NCI-H460 (cell line): Measurements from ENCODE around the gene MADCAM1. TPM values are rescaled to one million over a fixed set of nuclear protein-coding genes. Genes with fewer than 3 reads are reported as not detected.

Source experiments
- DNase-seq: peaks from one replicate; pipeline ENCODE4 v3.0.0-alpha.2; 2016; ENCODE audit warnings: low read depth; ENCODE audit errors: extremely low read depth
- total RNA-seq: library from RNA; depleted of rRNA; stranded (reverse); fragments of >200 nt; shearing (Covaris generic); gene quantifications from 2 replicates; pipeline ENCODE4 v1.2.3, GENCODE V29; 2014

Gene MADCAM1
- total RNA-seq, 1 experiment from 2014 or later: not detected

DNA sequence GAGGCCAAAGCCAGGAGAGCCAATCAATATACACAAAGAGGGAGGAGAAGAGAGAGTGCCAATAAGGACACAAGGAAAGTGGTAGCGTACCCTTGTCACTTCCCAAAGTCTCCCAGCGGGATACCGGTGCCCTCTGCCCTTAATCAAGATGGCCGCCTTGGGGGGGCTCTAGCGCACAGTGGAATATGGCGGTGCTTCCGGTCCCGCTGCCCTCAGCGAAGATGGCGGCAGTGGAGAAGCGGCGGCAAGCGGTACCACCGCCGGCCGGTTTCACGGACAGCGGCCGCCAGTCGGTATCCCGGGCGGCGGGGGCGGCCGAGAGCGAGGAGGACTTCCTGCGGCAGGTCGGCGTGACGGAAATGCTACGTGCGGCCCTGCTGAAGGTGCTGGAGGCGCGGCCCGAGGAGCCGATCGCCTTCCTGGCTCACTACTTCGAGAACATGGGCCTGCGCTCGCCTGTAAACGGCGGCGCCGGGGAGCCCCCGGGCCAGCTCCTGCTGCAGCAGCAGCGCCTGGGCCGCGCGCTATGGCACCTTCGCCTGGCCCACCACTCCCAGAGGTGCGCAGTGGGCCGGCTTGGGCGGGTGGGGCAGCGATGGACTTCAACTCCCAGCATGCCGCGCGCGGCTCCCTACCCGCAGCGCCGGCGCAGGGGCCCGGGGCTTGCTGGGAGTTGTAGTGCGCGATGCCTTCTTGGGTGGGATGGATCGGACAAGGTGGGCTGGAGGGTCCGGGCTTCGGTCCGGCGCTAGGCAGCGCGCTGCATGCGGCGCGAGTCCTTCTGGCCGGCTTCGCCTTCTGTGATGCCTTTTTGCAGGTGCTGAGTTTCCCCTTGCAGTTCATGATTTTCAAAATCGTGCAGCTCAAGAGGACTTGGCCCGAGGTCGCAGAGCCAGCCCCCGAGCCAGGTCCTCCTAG lies 11.3 kb downstream of the MADCAM1 start, which contains the start of gene TPGS1:
TPGS1 (plus strand) TSS at position 212 of the 918 bp plus-strand sequence; CDS start at position 222, 10 bp downstream.
- DNase-seq: peak; percentile 54

DNA sequence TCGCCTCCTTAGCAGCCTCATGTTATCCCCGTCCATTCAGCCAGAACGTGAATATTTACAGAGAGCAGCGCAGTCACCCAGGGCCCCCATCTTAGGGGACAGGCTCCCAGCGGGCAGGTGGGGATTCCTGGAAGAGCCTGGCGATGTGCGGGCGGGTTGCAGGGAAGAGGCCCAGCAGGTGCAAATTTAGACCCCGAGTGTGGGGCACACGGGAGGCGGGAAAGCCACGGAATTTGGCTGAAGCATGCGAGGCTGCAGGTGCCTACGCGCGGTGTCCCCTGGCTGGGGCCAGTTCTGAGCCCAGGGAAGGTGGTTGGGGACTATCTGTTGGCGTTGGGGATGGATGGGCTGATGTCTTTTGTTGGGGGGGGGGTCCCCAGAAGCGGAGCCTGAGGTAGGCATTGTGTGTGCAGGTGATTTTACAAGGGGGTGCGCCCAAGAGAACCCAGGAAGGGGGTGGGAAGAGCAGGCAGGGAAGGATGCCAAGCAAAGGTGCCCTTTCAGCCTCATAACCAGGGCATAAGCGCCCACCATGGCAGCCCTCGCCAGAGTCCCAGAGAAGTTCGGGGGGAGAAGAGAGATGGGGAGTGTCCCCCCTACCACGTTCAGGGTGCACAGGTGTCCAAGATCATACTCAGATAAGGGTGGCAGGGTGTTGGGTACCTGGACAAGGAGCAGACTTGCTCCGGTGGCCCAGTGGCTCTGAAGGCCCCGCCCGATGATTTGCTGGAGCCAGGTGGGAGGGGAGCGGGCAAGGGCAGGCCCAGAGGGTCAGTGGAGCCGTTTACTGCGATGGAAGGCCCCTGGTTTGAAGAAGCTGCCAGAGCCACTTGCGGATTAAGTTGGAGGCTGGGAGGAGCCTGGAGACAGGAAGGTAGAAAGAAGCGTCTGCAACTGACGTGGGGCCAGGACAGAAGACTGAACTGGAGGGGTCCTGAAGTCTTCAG lies 12.2 kb downstream of the MADCAM1 start:
- DNase-seq: no peak

DNA sequence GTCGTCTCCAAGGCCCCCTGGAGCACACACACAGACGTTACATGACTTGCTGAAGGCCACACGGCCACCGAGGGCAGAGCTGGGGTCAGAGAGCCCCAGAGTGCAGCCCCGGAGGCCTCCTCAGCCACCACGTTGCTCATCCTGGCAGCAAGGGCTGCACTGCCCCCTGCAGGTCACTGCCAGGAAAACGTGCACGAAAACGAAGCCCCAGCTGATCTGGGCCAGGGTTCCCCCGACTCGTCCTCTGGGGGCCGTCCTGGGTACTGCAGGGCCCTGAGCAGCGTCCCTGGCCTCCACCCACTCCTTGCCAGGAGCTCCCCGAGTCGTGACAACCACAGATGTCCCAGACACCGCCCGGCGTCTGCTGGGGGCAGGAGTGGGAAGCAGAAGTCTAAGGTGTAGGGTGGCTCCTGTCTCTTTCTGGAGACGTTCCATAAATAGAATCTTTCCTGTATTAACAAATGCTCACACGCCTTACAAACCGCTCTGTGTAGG lies 14.4 kb downstream of the MADCAM1 start:
- peak; percentile 72 for DNase-seq

DNA sequence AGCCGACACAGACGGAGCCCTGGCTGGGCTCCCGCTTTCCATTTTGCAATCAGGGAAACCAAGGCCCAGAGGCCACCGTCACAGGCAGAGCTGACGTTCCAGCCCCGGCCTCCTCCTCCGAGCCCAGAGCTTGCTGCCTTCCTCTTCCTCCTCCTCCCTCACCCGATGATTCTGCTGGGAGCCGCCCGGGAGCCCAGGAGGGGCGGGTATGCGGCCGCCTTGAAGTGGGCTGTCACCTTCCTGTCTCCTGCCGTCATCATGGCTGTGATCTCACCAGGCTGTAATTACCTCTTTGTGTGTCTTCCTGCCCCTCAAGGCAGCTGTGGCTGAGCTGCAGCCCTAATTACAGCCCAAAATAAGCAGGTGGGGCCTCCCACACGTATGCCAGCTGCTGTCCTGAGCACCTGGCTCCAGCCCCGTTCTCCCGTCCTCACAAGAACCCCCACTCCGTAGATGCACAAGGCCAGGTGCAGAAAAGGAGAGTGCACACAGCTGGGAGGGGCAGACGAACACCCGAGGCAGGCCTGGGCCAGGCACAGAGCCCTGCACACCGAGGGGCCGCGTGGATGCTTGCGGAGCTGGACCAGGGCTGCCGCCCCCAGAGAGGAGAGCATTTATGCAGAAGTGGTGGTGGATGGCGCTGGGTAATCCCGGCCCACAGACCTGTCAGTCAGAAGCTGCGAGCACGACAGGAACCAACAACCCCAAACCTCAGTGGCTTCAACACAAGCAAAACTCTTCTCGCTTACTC lies 15.0 kb downstream of the MADCAM1 start:
- no peak for DNase-seq

DNA sequence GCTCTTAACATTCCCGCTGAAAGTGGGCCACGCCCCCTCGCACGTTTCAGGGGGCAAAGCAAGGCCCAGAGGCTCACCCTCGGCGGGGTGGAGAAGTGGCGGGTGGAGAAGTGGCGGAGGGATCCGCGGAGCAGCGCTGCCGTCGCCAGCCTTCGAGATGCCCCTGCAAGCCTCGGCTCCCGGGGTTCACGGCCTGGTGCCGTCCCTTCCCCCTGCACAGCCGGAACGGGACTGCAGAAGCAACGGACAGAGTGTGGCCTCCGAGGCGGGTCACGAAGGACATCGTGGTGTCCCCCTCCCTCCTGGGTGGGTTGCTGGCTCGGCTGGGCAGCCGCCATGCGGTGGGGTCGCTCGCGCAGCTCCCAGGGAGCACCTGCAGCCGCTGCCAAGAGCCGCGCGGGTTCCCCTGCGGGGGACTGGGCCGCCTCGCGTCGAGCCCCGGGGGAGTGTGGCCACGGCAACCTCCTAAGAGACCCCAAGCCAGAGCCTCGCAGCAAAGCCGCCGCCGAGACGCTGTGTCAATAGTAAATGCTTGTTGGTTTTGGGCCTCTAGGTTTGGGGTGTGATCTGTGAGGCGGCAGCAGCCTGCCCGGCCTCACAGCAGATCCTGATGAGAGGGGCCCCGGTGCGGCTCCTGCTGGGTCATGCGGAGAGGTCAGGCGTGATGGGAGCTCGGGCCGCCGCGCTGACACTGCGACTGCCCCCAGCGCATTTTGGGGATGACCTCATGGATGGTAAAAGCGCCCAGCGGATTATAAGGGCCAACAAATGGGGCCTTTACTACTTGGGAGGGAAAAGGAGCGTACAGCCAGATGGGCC lies 16.5 kb downstream of the MADCAM1 start:
- DNase-seq: no peak

DNA sequence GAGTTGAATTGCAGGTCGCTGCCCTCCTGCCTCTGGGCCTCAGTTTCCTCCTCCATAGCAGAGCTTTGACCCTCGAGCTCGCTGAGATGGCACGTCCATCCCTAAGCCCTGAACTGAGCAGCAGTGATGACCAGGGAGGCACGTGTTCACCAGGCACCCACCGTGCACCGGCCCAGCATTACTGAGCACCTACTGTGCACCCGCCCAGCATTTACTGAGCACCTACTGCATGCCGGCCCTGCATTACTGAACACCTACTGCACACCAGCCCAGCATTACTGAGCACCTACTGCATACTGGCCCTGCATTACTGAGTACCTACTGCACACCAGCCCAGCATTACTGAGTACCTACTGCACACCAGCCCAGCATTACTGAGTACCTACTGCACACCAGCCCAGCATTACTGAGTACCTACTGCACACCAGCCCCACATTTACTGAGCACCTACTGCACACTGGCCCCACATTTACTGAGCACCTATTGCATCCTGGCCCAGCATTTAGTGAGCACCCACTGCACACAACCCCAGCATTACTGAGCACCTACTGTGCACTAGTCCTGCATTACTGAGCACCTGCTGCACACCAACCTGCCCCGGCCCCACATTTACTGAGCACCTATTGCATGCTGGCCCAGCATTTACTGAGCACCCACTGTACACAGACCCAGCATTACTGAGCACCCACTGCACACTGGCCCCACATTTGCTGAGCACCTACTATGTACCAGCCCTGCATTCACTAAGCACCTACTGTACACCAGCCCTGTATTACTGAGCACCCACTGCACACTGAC lies 17.3 kb downstream of the MADCAM1 start:
- DNase-seq: no peak

DNA sequence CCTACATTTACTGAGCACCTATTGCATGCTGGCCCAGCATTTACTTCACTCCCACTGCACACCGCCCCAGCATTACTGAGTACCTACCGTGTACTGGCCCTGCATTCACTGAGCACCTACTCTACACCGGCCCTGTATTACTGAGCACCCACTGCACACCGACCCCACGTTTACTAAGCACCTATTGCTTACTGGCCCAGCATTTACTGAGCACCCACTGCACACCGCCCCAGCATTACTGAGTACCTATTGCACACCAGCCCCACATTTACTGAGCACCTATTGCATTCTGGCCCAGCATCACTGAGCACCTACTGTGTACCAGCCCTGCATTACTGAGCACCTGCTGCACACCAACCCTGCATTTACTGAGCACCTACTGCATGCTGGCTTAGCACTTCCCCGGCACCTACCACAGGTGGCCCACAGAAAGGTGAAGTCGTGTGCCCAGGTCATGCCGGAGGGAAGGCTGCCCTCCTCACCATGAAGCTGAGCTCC lies 17.9 kb downstream of the MADCAM1 start:
- DNase-seq: no peak

DNA sequence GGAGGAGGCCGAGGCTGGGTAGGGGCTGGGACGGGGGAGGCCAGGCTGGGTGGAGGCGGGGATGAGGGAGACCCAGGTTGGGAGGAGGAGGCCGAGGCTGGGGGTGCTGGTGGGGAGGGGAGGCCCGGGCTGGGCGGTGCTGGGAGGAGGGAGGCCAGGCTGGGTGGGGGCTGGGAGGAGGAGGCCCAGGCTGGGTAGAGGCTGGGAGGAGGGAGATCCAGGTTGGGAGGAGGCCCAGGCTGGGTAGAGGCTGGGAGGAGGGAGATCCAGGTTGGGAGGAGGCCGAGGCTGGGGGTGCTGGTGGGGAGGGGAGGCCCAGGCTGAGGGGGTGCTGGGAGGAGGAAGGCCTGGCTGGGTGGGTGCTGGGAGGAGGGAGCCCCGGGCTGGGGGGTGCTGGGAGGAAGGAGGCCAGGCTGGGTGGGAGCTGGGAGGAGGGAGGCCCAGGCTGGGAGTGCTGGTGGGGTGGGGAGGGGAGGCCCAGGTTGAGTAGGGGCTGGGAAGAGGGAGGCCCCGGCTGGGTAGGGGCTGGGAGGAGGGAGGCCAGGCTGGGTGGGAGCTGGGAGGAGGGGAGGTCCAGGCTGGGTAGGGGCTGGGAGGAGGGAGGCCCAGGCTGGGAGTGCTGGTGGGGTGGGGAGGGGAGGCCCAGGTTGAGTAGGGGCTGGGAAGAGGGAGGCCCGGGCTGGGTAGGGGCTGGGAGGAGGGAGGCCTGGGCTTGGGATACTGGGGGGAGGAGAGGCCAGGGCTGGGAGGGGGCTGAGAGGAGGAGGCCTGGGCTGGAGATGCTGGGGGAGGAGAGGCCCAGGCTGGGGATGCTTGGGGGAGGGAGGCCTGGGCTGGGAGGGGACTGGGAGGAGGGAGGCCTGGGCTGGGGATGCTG lies 21.7 kb downstream of the MADCAM1 start:
- no peak for DNase-seq

DNA sequence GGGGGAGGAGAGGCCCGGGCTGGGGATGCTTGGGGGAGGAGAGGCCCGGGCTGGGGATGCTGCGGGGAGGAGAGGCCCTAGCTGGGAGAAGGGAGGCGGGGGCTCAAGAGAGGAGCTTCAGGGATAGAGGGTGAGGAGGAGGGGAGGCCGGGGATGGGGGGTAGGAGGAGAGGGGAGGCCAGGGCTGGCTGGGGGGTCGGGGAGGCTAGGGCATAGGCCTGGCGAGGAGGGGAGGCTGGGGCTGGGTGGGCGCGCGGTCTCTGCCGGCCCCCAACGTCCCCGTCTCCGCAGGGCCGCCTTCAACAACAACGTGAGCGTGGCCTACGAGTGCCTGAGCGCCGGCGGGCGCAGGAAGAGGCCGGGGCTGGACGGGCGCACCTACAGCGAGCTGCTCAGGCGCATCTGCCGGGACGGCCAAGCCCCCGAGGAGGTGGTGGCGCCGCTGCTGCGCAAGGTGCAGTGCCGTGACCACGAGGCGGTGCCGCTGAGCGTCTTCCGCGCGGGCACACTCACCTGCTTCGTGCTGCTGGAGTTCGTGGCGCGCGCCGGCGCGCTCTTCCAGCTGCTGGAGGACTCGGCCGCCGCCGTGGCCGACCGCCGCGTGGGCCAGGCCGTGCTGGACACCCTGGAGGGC lies 22.4 kb downstream of the MADCAM1 start:
- no peak for DNase-seq

DNA sequence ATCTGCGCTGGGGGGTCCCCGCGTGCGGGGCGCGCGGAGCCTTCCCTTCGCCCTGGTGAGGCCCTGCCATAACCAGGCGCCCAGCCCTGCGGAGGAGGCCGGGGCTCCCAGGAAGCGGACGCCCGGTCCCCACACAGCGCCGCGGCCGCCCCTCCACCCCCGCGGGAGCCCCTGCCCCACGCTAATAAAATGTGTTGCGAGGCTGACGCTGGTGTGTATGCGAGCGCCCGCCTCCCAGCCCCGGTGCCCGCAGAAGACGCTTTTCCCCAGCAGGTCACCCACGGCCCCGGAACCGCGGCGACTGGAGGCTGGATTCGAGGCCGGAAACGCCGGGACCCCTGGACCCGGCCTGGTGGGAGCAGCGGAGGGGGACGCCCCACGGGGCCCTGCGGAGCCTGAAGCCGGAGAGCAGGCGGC lies 23.2 kb downstream of the MADCAM1 start:
- no peak for DNase-seq

DNA sequence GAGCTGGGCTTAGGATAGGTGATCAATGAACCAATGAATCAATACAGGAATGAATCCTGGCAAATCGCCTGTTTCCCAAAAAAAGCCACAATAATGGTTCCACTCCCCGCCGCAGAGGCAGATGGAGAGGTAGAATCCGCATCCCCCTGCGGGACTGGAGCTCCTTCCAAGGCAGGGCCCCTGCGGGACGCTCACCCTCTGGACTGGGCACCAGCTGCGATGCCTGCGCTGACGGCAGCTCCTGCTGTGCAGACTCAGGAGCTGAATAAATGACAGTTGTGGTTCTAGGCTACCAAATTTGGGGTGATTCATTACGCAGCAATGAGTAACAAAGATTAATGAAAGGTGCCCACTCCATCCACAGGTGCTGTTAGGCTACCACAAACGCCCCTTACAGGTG lies 26.4 kb downstream of the MADCAM1 start:
- no peak for DNase-seq

DNA sequence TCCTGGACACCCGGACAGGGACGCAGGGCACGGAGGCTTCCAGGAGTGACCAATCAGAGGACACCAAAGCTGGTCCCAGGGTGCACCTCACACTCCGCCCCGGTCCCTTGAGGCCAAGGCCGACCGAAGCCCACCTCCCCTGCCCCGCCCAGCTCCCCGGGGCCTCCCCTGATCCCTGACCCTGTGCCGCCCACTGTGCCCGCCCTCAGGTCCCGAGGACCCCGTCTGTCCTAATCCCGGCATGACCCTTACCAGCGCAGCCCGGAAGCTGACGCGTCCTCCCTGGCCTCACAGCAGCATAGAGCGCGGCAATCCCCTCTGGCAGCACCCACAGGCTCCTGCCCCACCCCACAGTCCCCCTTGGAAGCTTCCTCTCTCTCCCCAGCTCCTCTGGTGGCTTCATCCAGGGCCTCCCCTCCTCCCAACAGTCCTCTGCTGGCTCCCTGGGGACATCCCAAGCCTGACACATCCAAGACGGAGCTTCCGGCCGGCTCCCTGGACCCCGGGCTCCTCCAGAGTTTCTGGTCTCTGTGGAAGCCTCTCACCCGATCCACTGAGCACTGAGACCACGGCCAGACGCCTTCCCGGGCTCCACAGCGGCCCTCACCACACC lies 27.9 kb downstream of the MADCAM1 start:
- DNase-seq: peak; percentile 13

DNA sequence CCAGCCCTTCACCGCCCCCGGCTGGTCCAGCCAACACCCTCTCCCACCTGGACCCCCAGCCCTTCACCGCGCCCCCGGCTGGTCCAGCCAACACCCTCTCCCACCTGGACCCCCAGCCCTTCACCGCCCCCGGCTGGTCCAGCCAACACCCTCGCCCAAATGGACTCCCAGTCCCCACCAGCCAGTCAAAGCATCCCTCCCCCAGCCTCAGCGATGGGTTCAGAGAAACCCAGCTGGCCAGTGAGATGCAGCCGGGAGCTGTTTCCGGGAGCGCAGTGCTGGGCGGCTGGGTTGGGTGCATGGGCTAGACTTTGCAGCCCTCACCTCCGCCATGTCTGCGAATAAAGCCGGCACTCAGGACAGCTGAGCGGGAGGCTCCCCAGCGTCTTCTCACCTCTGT lies 28.7 kb downstream of the MADCAM1 start:
- DNase-seq: no peak

DNA sequence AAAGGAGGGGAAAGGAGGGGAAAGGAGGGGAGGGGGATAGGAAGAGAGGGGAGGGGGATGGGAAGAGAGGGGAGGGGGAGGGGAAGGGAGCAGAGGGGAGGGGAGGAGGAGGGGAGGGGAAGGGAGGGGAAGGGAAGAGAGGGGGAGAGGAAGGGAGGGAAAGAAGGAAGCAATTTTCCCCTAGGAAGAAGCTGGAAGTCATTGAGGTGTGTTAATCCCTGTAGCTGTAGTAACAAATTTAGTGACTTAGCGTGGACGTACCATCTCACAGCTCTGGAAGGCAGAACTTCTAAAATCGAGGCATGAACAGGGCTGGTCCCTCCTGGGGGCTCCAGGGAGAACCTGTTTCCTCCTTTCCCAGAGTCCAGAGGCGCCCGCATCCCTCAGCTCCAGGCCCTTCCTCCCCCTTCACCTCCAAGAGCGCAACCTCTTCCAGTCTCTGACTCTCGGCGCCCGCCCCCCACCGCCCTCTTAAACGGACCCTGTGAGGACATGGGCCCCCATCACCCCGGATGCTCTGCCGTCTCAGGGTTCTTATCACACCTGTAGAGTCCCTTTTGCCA lies 29.7 kb downstream of the MADCAM1 start:
- no peak for DNase-seq

DNA sequence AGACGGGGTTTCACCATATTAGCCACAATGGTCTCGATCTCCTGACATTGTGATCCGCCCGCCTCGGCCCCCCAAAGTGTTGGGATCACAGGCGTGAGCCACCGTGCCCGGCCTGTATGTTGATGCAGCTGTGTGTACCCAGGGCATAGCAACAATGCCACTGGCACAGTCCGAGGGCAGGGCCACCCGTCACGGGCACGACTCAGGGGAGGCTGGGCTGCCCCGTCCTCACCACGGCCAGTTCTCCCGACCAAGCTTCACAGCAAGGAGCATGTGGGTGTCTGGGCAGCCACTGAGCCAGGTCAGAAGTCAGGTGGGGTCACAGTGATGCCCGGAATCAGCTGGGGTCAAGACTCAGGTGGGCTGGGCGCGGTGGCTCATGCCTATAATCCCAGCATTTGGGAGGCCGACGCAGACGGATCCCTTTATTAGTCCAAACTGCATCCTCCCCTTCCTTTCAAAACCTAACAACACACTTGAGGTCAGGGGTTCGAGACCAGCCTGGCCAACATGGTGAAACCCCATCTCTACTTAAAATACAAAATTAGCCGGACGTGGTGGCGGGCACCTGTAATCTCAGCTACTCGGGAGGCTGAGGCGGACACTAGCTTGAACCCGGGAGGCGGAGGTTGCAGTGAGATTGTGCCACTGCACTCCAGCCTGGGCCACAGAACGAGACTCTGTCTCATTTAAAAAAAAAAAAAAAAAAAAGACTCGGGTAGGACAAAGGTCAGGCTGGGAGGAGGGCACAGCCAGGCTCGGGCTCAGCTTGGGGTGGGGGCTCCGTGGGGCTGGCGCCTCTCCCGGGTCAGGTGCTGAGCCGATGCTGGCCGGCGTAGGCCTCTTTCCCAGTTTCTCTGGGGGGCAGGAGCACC lies 34.1 kb downstream of the MADCAM1 start:
- no peak for DNase-seq
